Sigmoid colon (tissue), 7 donors: ENCODE results near the gene CFAP97. TPM values are rescaled to one million over a fixed set of nuclear protein-coding genes. Genes with fewer than 3 reads are reported as not detected.

Experiments used
- DNase-seq: peaks from one replicate; pipeline ENCODE4 v3.0.0-alpha.2; 2019
- H3K27ac ChIP-seq, 4 donors: fragments of 200-600 bp; sonication (generic); one replicate each; pipeline ENCODE4 v1.5.1; 2016 to 2019; ENCODE audit warnings: mild to moderate bottlenecking in 1 of 4
- H3K27me3 ChIP-seq, 3 donors: fragments of 200-600 bp; sonication (generic); one replicate each; pipeline ENCODE4 v1.5.1; 2019; ENCODE audit warnings: mild to moderate bottlenecking in 1 of 3
- H3K36me3 ChIP-seq, 4 donors: fragments of 200-600 bp; sonication (generic); one replicate each; pipeline ENCODE4 v1.5.1; 2016 to 2019
- H3K4me1 ChIP-seq, 4 donors: fragments of 200-600 bp; sonication (generic); one replicate each; pipeline ENCODE4 v1.5.1; 2017 to 2019
- H3K4me3 ChIP-seq, 4 donors: fragments of 200-600 bp; sonication (generic); one replicate each; pipeline ENCODE4 v1.5.1; 2017 to 2019; ENCODE audit warnings: mild to moderate bottlenecking in 2 of 4, moderate library complexity in 1 of 4
- H3K9me3 ChIP-seq, 4 donors: fragments of 200-600 bp in 3 of 4; sonication (generic) in 3 of 4; one replicate each; pipeline versions ENCODE4 v1.5.1 to v1.6.1; 2013 to 2019
- CTCF ChIP-seq, 4 experiments: fragments of 450-650 bp in 3 of 4; fragments of 200-600 bp in 1 of 4; IDR thresholded peaks; one replicate each; pipeline ENCODE4 v1.5.1; 2016 to 2019; ENCODE audit warnings: antibody characterized with exemption in 4 of 4, mild to moderate bottlenecking in 3 of 4, moderate library complexity in 2 of 4
- EP300 ChIP-seq, 4 donors: sonication (generic); formaldehyde crosslinking; IDR thresholded peaks; one replicate each; pipeline ENCODE4 v1.6.1; 2017; ENCODE audit warnings: antibody characterized with exemption in 4 of 4
- POLR2A ChIP-seq, 2 donors: fragments of 450-650 bp; IDR thresholded peaks; one replicate each; pipeline ENCODE4 v1.6.1; 2016; ENCODE audit warnings: antibody characterized with exemption in 2 of 2, mild to moderate bottlenecking in 2 of 2, moderate library complexity in 2 of 2
- POLR2AphosphoS5 ChIP-seq, 4 donors: sonication (generic); formaldehyde crosslinking; IDR thresholded peaks; one replicate each; pipeline ENCODE4 v1.6.1; 2017; ENCODE audit warnings: antibody characterized with exemption in 4 of 4
- WGBS, 2 donors: extraction: QIAGEN DNeasy Blood & Tissue Kit; methylation state at CpG; one replicate each; pipeline ENCODE4 v1.1.7; 2013; 5-methylcytosine and 5-hydroxymethylcytosine counted together
- intact Hi-C: fragments of 100-400 bp; cut with DNase I; formaldehyde crosslinking; loops from one replicate; pipeline ENCODE4 v1.15.1; 2023
- polyA plus RNA-seq, 3 donors: library from polyadenylated mRNA; stranded (reverse); fragments of 200-250 nt; gene quantifications; one replicate each; pipeline ENCODE4 v1.2.3, GENCODE V29; 2013
- total RNA-seq, 4 donors: library from RNA; depleted of rRNA; stranded (reverse); fragments of >200 nt; gene quantifications; one replicate each; pipeline ENCODE4 v1.1.0, GENCODE V29; 2016
- donor health status: healthy with polysubstance abuse.
- donor health status: Bipolar disorder and iron deficiency.
- donor health status: healthy.

The CFAP97 gene
- total and polyA plus RNA-seq, 7 donors, result 4.4 to 46.4 (median 33.8) TPM

DNA sequence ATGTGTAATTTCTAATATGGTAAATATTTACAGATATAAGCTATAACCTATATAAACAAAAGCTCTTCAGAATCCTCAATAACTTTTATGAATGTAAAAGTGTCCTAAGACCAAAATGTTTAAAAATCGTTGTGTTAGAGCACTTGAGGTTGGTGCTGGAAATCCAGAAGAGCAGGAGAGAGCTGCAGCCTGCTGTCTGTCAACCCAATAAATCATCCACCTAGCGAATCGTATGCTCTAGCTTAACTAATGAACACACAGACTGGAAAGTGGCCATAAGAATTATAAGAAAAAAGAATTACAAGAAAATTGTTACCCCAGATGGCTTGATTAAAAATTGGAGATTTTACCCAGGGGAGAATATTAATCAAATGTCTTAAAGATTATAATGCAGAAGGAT, 17.0 kb downstream of the CFAP97 start:
- H3K27me3 ChIP-seq, result no peaks in the 10 kb centered on the region
- H3K4me3 ChIP-seq, result no peak overlapping the region
- WGBS, 2 donors, result 44 to 56% methylated on average over 3 of the region's 3 CpGs
- H3K9me3 ChIP-seq, result no peaks in the 10 kb centered on the region
- TF ChIP-seq POLR2AphosphoS5 (IDR thresholded peaks at IDR 0.05) (no peak), EP300 (IDR thresholded peaks at IDR 0.05) (no peak), CTCF (IDR thresholded peaks at IDR 0.05) (no peak), POLR2A (IDR thresholded peaks at IDR 0.05) (no peak)
- intact Hi-C loops, result no loop called here
- DNase-seq, result no peak
- H3K4me1 ChIP-seq, result peaks cover 0 to 24% (median 5%) of the 10 kb centered on the region in 4 donors
- H3K36me3 ChIP-seq, result peaks cover 0 to 35% (median 3%) of the 10 kb centered on the region in 4 donors
- no peak overlapping the region for H3K27ac ChIP-seq

DNA sequence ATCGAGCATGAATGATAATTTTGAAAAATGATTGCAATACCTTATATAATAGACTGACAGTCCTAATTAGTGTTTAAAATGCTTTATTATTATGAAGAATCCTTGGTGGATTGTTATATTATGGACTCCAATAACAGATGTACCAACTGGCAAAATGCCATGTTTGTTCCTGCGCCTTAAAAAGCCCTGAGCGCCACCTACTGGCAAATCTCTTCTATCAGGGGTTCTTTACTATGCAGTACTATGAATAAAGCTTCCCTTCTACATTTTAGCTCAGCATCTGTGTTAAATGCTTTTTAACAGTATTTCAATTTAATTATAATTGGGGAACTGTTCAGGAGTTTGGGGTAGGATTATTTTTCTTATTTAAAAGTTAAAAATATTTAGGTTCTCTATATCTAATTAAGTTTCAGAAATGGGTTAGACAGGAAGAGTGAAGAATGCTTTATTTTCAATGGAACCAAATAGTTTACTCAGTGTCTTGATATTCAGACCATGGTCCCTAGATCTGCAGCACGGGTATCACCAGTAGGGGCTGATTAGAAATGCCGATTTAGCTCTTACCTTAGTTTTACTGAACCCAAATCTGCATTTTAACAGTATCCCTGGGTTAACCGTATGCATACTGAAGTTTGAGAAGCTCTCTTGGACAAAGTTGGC, 20.0 kb downstream of the CFAP97 start:
- peaks cover 0 to 13% (median under 1%) of the 10 kb centered on the region in 4 donors for H3K36me3 ChIP-seq
- peak; percentile 42 to 75 (median 64) for TF ChIP-seq CTCF (IDR thresholded peaks at IDR 0.05)
- peak in 3 of 4 donors; percentile 15 to 79 (median 72) for TF ChIP-seq POLR2AphosphoS5 (IDR thresholded peaks at IDR 0.05)
- no peak for TF ChIP-seq EP300 (IDR thresholded peaks at IDR 0.05)
- H3K9me3 ChIP-seq, result no peaks in the 10 kb centered on the region
- H3K4me3 ChIP-seq, result no peak overlapping the region
- H3K27ac ChIP-seq, result peak overlapping the region in 1 of 4 donors; percentile 4
- H3K4me1 ChIP-seq, result peaks cover 0 to 28% (median 5%) of the 10 kb centered on the region in 4 donors
- intact Hi-C loops, result loop anchor here (2.0 to 5.0 kb wide), 2 partner anchors 36 to 143 kb away; no protein-coding TSS in a partner anchor
- no peaks in the 10 kb centered on the region for H3K27me3 ChIP-seq
- 44 to 48% methylated on average over 6 of the region's 6 CpGs for WGBS, 2 donors
- DNase-seq, result peak; percentile 92

DNA sequence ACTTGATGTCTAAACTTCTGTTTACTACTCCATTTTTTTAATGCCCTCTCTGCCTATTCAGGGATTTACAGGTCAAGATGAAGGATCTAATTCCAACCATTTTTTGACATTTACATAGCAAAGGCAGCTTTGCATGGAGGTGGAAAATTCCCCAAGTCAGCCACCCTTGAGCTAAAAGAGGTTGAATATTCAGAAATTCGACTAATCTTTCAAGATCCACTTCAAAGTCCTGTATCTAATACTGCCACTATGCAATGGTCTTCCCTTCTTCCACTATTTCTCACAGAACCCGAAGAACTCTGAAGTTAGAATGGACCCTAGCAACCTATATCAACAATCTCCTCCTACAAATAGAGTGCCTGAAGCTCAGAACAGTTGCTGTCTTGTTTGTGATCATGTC, 21.6 kb downstream of the CFAP97 start:
- TF ChIP-seq POLR2A (IDR thresholded peaks at IDR 0.05), result no peak
- TF ChIP-seq POLR2AphosphoS5 (IDR thresholded peaks at IDR 0.05), result no peak
- no peak for TF ChIP-seq CTCF (IDR thresholded peaks at IDR 0.05)
- no peak for TF ChIP-seq EP300 (IDR thresholded peaks at IDR 0.05)
- no peaks in the 10 kb centered on the region for H3K27me3 ChIP-seq
- 81 to 91% methylated on average over 2 of the region's 2 CpGs for WGBS, 2 donors
- intact Hi-C loops, result loop anchor here (2.0 to 5.0 kb wide), 2 partner anchors 35 to 141 kb away; no protein-coding TSS in a partner anchor
- H3K4me3 ChIP-seq, result no peak overlapping the region
- no peak overlapping the region for H3K27ac ChIP-seq
- no peak for DNase-seq
- peaks cover 0 to 22% (median 5%) of the 10 kb centered on the region in 4 donors for H3K4me1 ChIP-seq
- no peaks in the 10 kb centered on the region for H3K9me3 ChIP-seq
- H3K36me3 ChIP-seq, result peaks cover 0 to under 1% (median 0%) of the 10 kb centered on the region in 4 donors

DNA sequence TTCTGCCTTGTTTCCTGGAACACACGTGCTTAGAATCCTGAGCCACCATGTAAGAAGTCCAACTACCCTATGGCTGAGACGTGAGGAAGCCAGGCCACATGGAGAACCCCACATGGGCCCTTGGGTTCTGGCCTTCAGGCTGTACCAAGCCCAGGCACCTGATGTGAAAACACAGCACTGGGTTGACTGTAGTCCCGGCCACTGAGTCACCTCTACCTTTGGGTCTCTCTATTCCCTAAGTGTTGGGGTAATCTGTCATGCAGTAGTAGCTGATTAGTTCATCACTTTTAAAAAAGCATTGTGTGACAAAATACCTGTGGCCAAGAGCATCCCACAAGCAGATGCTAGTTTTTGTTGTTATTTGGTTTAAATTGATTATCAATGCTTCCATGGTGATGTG, 24.3 kb downstream of the CFAP97 start:
- no peak for TF ChIP-seq POLR2A (IDR thresholded peaks at IDR 0.05)
- no peak for TF ChIP-seq CTCF (IDR thresholded peaks at IDR 0.05)
- TF ChIP-seq EP300 (IDR thresholded peaks at IDR 0.05), result no peak
- TF ChIP-seq POLR2AphosphoS5 (IDR thresholded peaks at IDR 0.05), result no peak
- H3K4me3 ChIP-seq, result no peak overlapping the region
- H3K36me3 ChIP-seq, result peaks cover 0 to 6% (median 0%) of the 10 kb centered on the region in 4 donors
- intact Hi-C loops, result no loop called here
- H3K9me3 ChIP-seq, result no peaks in the 10 kb centered on the region
- WGBS, 2 donors, result 83 to 86% methylated on average over 3 of the region's 3 CpGs
- no peak for DNase-seq
- no peak overlapping the region for H3K27ac ChIP-seq
- H3K4me1 ChIP-seq, result peaks cover 0 to 14% (median 5%) of the 10 kb centered on the region in 4 donors
- no peaks in the 10 kb centered on the region for H3K27me3 ChIP-seq
